ENCODE data around the gene SHANK1. TPM values are rescaled to one million over a fixed set of nuclear protein-coding genes. Genes with fewer than 3 reads are reported as not detected.

SHANK1 gene
- total and polyA plus RNA-seq, 11 donors = 0.03 to 2.1 (median 0.44) TPM; not detected in 1

- WGBS, 4 donors = 0 to 3% (median 2%) methylated on average over 1 to 58 of the region's 58 CpGs; no CpG with 5 or more reads in 1 of the 4 donors
- intact Hi-C loops (cut with DNase I) = no loop called here
- Histone ChIP-seq H3K9me3 (no peaks in the 10 kb centered on the region), H3K4me1 (peaks cover 0 to 27% (median 0%) of the 10 kb centered on the region in 12 donors), H3K27ac (no peak overlapping the region), H3K36me3 (no peaks in the 10 kb centered on the region), H3K27me3 (peaks cover 33 to 86% (median 51%) of the 10 kb centered on the region in 9 donors), H3K4me3 (peak overlapping the region in 1 of 12 donors; percentile 8)
- DNase-seq = no peak
- no peak for ATAC-seq
- TF ChIP-seq POLR2A (IDR thresholded peaks at IDR 0.05) (no peak), CTCF (IDR thresholded peaks at IDR 0.05) (no peak)
Observed at GRCh38 chr19:50667759-50668231, 51.8 kb downstream of the SHANK1 start.

GRCh38 chr19:50667177-50667758 is 52.3 kb downstream of the SHANK1 start:
- Histone ChIP-seq H3K27ac (no peak overlapping the region), H3K36me3 (no peaks in the 10 kb centered on the region), H3K27me3 (peaks cover 33 to 84% (median 50%) of the 10 kb centered on the region in 9 donors), H3K9me3 (no peaks in the 10 kb centered on the region), H3K4me3 (peak overlapping the region in 1 of 12 donors; percentile 8), H3K4me1 (peaks cover 0 to 27% (median 0%) of the 10 kb centered on the region in 12 donors)
- TF ChIP-seq POLR2A (IDR thresholded peaks at IDR 0.05) (no peak), CTCF (IDR thresholded peaks at IDR 0.05) (no peak)
- ATAC-seq = no peak
- WGBS, 4 donors = 4 to 13% (median 7%) methylated on average over 17 to 56 of the region's 56 CpGs
- intact Hi-C loops (cut with DNase I) = no loop called here
- no peak for DNase-seq

- DNase-seq (no peak), ATAC-seq (no peak)
- Histone ChIP-seq H3K4me1 (peaks cover 0 to 27% (median 0%) of the 10 kb centered on the region in 12 donors), H3K27me3 (peaks cover 33 to 84% (median 55%) of the 10 kb centered on the region in 9 donors), H3K9me3 (no peaks in the 10 kb centered on the region), H3K27ac (no peak overlapping the region), H3K4me3 (no peak overlapping the region), H3K36me3 (no peaks in the 10 kb centered on the region)
- TF ChIP-seq POLR2A (IDR thresholded peaks at IDR 0.05) (no peak), CTCF (IDR thresholded peaks at IDR 0.05) (no peak)
- 13 to 25% (median 17%) methylated on average over 17 to 47 of the region's 47 CpGs for WGBS, 4 donors
- intact Hi-C loops (cut with DNase I) = no loop called here
Observed at GRCh38 chr19:50666346-50667176, 53.0 kb downstream of the SHANK1 start.

GRCh38 chr19:50664204-50664603 is 55.4 kb downstream of the SHANK1 start:
- intact Hi-C loops (cut with DNase I) = no loop called here
- 81 to 88% (median 84%) methylated on average over 6 of the region's 6 CpGs for WGBS, 4 donors
- TF ChIP-seq POLR2A (IDR thresholded peaks at IDR 0.05) (no peak), CTCF (IDR thresholded peaks at IDR 0.05) (no peak)
- no peak for ATAC-seq
- no peak overlapping the region for H3K4me3 ChIP-seq
- peaks cover 36 to 84% (median 52%) of the 10 kb centered on the region in 9 donors for H3K27me3 ChIP-seq
- H3K9me3 ChIP-seq = no peaks in the 10 kb centered on the region
- H3K4me1 ChIP-seq = peaks cover 0 to 32% (median 0%) of the 10 kb centered on the region in 12 donors
- H3K27ac ChIP-seq = no peak overlapping the region
- no peaks in the 10 kb centered on the region for H3K36me3 ChIP-seq
- DNase-seq = no peak

All from heart left ventricle (tissue), 16 donors.